Adrenal gland (tissue), 12 donors: ENCODE measurements around the gene MAP7D2. TPM values are rescaled to one million over a fixed set of nuclear protein-coding genes. Genes with fewer than 3 reads are reported as not detected.
A peak's percentile ranks its signal among the peaks of the same experiment; 100 is the strongest.

Source experiments
- DNase-seq, 7 donors: peaks; one replicate each; pipeline ENCODE4 v3.0.0-alpha.2; 2019 to 2020
- H3K27ac ChIP-seq, 5 donors: fragments of 200-600 bp; sonication (generic) in 4 of 5; 1 replicate in 3 of 5; 2 replicates in 2 of 5; pipeline versions ENCODE4 v1.5.1 to v1.8.0; 2016 to 2020; ENCODE audit warnings: mild to moderate bottlenecking in 1 of 5
- H3K27me3 ChIP-seq: fragments of 200-600 bp; 2 replicates; pipeline ENCODE4 v1.8.0; 2021
- H3K36me3 ChIP-seq, 2 donors: fragments of 200-600 bp; replicated peaks in 1 of 2; 1 replicate in 1 of 2; 2 replicates in 1 of 2; pipeline versions ENCODE4 v1.5.1 to v1.8.0; 2018 to 2022
- H3K4me1 ChIP-seq, 2 donors: fragments of 200-600 bp; replicated peaks in 1 of 2; 1 replicate in 1 of 2; 2 replicates in 1 of 2; pipeline versions ENCODE4 v1.5.1 to v1.8.0; 2018 to 2021
- H3K4me3 ChIP-seq, 4 donors: fragments of 200-600 bp; sonication (generic) in 3 of 4; one replicate each; pipeline ENCODE4 v1.5.1; 2016 to 2018
- H3K9me3 ChIP-seq, 3 donors: fragments of 200-600 bp; sonication (generic) in 1 of 3; replicated peaks in 1 of 3; 1 replicate in 2 of 3; 2 replicates in 1 of 3; pipeline versions ENCODE4 v1.5.1 to v1.8.0; 2016 to 2021
- CTCF ChIP-seq, 6 experiments: fragments of 450-650 bp in 4 of 6; fragments of 200-600 bp in 2 of 6; sonication (generic) in 1 of 6; IDR thresholded peaks; 1 replicate in 5 of 6; 2 replicates in 1 of 6; pipeline versions ENCODE4 v1.5.1 to v1.8.0; 2016 to 2021; ENCODE audit warnings: antibody characterized with exemption in 6 of 6, mild to moderate bottlenecking in 2 of 6, moderate library complexity in 1 of 6
- POLR2A ChIP-seq, 2 donors: fragments of 450-650 bp; IDR thresholded peaks; one replicate each; pipeline ENCODE4 v1.6.1; 2017; ENCODE audit warnings: antibody characterized with exemption in 2 of 2, mild to moderate bottlenecking in 2 of 2, moderate library complexity in 1 of 2
- WGBS, 4 donors: extraction: QIAGEN DNeasy Blood & Tissue Kit in 2 of 4; methylation state at CpG; one replicate each; pipeline versions ENCODE4 v1.1.5 to v1.1.7; 2013 to 2017; 5-methylcytosine and 5-hydroxymethylcytosine counted together
- intact Hi-C, 2 donors: fragments of 100-400 bp; cut with DNase I; formaldehyde crosslinking; loops; one replicate each; pipeline versions ENCODE4 v1.14.1 to v1.15.0; 2022 to 2023
- polyA plus RNA-seq, 3 donors: library from polyadenylated mRNA; stranded (reverse); fragments of 200-250 nt in 2 of 3; fragments of 350-450 nt in 1 of 3; fragmentation: Illumina TruSeq in 1 of 3; extraction: RNeasy Lipid Tissue Mini Kit (QIAGEN cat#74804) in 1 of 3; gene quantifications; one replicate each; pipeline ENCODE4 v1.2.3, GENCODE V29; 2013 to 2014
- total RNA-seq, 9 donors: library from RNA; depleted of rRNA in 4 of 9; stranded (reverse); fragments of >200 nt in 4 of 9; fragments of 120-200 nt in 1 of 9; fragmentation: NEBNext Ultra II Directional in 1 of 9; extraction: Animal tissue kit (Norgen Biotek cat#: 25700) in 1 of 9; gene quantifications; one replicate each; pipeline versions ENCODE4 v1.1.0 to v1.2.4, GENCODE V29; 2013 to 2023
- donor health status: healthy with polysubstance abuse.
- donor health status: Bipolar disorder and iron deficiency.
- donor health status: DM: yes; HTN: yes; CAD: no.
- donor health status: DM: no; HTN: no; CAD: no.
- donor health status: DM: no; HTN: no; CAD: no.
- donor health status: DM: yes; HTN: yes; CAD: no.

The MAP7D2 gene
- total and polyA plus RNA-seq, 12 donors: 0.25 to 6.0 (median 1.0) TPM

- DNase-seq: peak in 1 of 7 donors; percentile 3
- no peak overlapping the region for H3K4me3 ChIP-seq
- intact Hi-C loops: no loop called here
- no peaks in the 10 kb centered on the region for H3K9me3 ChIP-seq
- H3K4me1 ChIP-seq: peaks cover 7 to 19% of the 10 kb centered on the region in 2 donors
- peaks cover 0 to 4% of the 10 kb centered on the region in 2 donors for H3K36me3 ChIP-seq
- TF ChIP-seq CTCF (IDR thresholded peaks at IDR 0.05): no peak
- TF ChIP-seq POLR2A (IDR thresholded peaks at IDR 0.05): no peak
- peak overlapping the region in 3 of 5 donors; percentile 3 to 90 (median 61) for H3K27ac ChIP-seq
- 52 to 67% (median 57%) methylated on average over 6 of the region's 6 CpGs; no CpG with 5 or more reads in 1 of the 4 donors for WGBS, 4 donors
- no peaks in the 10 kb centered on the region for H3K27me3 ChIP-seq
Observed at GRCh38 chrX:20143111-20143510, 26.4 kb upstream of the MAP7D2 start.

GRCh38 chrX:20141281-20142220, 24.8 kb upstream of the MAP7D2 start, which contains the start of gene EIF1AX:
EIF1AX (minus strand) TSS chrX:20141838; CDS start chrX:20141640, 198 bp downstream.
- no peaks in the 10 kb centered on the region for H3K27me3 ChIP-seq
- peak; percentile 97 to 100 (median 99) for DNase-seq
- peaks cover 7 to 19% of the 10 kb centered on the region in 2 donors for H3K4me1 ChIP-seq
- TF ChIP-seq CTCF (IDR thresholded peaks at IDR 0.05): no peak
- TF ChIP-seq POLR2A (IDR thresholded peaks at IDR 0.05): peak; percentile 95 to 97
- H3K36me3 ChIP-seq: peaks cover 0 to 19% of the 10 kb centered on the region in 2 donors
- peak within 1 kb of the TSS; percentile 30 to 92 (median 90) for H3K27ac ChIP-seq
- no peaks in the 10 kb centered on the region for H3K9me3 ChIP-seq
- WGBS, 4 donors: 0 to 3% (median 2%) methylated on average over 5 to 73 of the region's 82 CpGs
- intact Hi-C loops: no loop called here
- peak within 1 kb of the TSS; percentile 51 to 78 (median 61) for H3K4me3 ChIP-seq

- no peak for DNase-seq
- TF ChIP-seq POLR2A (IDR thresholded peaks at IDR 0.05) (no peak), CTCF (IDR thresholded peaks at IDR 0.05) (no peak)
- Histone ChIP-seq H3K4me1 (peaks cover 7 to 19% of the 10 kb centered on the region in 2 donors), H3K27me3 (no peaks in the 10 kb centered on the region), H3K36me3 (peaks cover 0 to 26% of the 10 kb centered on the region in 2 donors), H3K4me3 (peak overlapping the region in 2 of 4 donors; percentile 66 to 78), H3K27ac (no peak overlapping the region), H3K9me3 (no peaks in the 10 kb centered on the region)
- WGBS, 4 donors: 0 to 37% (median 16%) methylated on average over 3 of the region's 3 CpGs
- intact Hi-C loops: no loop called here
Observed at GRCh38 chrX:20140420-20140819, 23.7 kb upstream of the MAP7D2 start.

GRCh38 chrX:20139966-20140365, 23.3 kb upstream of the MAP7D2 start:
- Histone ChIP-seq H3K27ac (no peak overlapping the region), H3K27me3 (no peaks in the 10 kb centered on the region), H3K4me1 (peaks cover 7 to 19% of the 10 kb centered on the region in 2 donors), H3K36me3 (peaks cover 0 to 31% of the 10 kb centered on the region in 2 donors), H3K9me3 (no peaks in the 10 kb centered on the region), H3K4me3 (peak overlapping the region in 1 of 4 donors; percentile 78)
- WGBS, 4 donors: 41 to 75% (median 57%) methylated on average over 2 of the region's 2 CpGs
- intact Hi-C loops: no loop called here
- no peak for DNase-seq
- TF ChIP-seq POLR2A (IDR thresholded peaks at IDR 0.05): no peak
- no peak for TF ChIP-seq CTCF (IDR thresholded peaks at IDR 0.05)
